HEK293 (cell line): ENCODE measurements around the gene PRUNE2.

Experiments used
- TCF7L2 ChIP-seq: IDR thresholded peaks from 2 replicates; pipeline ENCODE4 v1.6.1; 2011; ENCODE audit warnings: low read depth, mild to moderate bottlenecking, inconsistent platforms, low read length, moderate library complexity, borderline replicate concordance
- TRIM28 ChIP-seq: IDR thresholded peaks from 2 replicates; pipeline ENCODE4 v1.6.1; 2011; ENCODE audit warnings: low read length, control low read depth, borderline replicate concordance
- ZBTB7A ChIP-seq: fragments of 450-650 bp; formaldehyde crosslinking; IDR thresholded peaks from 2 replicates; pipeline ENCODE4 v1.5.1; 2016; ENCODE audit warnings: low read depth, missing biosample characterization, missing genetic modification characterization
- ZFP37 ChIP-seq: fragments of 450-650 bp; formaldehyde crosslinking; IDR thresholded peaks from 2 replicates; pipeline ENCODE4 v1.5.1; 2016; ENCODE audit warnings: missing biosample characterization, missing genetic modification characterization
- ZFP69B ChIP-seq: fragments of 450-650 bp; formaldehyde crosslinking; IDR thresholded peaks from 2 replicates; pipeline ENCODE4 v1.5.1; 2016; ENCODE audit warnings: missing biosample characterization, missing genetic modification characterization
- ZNF24 ChIP-seq: fragments of 450-650 bp; formaldehyde crosslinking; IDR thresholded peaks from 2 replicates; pipeline ENCODE4 v1.5.1; 2016; ENCODE audit warnings: missing biosample characterization, missing genetic modification characterization
- ZNF501 ChIP-seq: fragments of 450-650 bp; formaldehyde crosslinking; IDR thresholded peaks from 2 replicates; pipeline ENCODE4 v1.5.1; 2016; ENCODE audit warnings: missing biosample characterization, missing genetic modification characterization
- ZNF660 ChIP-seq: fragments of 450-650 bp; IDR thresholded peaks from 2 replicates; pipeline ENCODE4 v1.5.1; 2018; ENCODE audit warnings: missing biosample characterization, mild to moderate bottlenecking, missing genetic modification characterization
- ZSCAN16 ChIP-seq: fragments of 450-650 bp; formaldehyde crosslinking; IDR thresholded peaks from 2 replicates; pipeline ENCODE4 v1.5.1; 2016; ENCODE audit warnings: missing biosample characterization, missing genetic modification characterization
- TF ChIP-seq, protein P1 (sequence below): fragments of 450-650 bp; formaldehyde crosslinking; IDR thresholded peaks from 2 replicates; pipeline ENCODE4 v1.5.1; 2016; ENCODE audit warnings: missing biosample characterization, missing genetic modification characterization
- TF ChIP-seq, protein P2 (sequence below): fragments of 450-650 bp; formaldehyde crosslinking; IDR thresholded peaks from 2 replicates; pipeline ENCODE4 v1.5.1; 2016; ENCODE audit warnings: missing biosample characterization, missing genetic modification characterization

DNA sequence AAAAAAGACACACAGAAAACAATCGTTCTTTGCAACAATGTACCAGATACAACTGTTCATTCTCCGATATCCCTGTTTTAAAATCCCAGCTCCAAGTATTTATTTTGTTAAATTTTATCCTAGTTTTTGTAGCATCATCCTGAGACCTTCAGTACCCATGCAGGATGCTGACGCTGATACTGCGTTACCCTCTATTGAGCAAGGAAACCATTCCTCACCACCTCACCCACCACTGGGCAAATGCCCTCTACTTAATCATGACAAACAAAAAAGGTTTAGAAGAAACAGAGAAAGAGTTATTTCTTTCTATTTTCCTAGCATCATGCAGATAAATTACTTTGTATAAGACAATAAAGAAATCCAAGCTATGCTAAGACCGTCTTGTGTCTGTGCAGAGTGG, 277.8 kb downstream of the PRUNE2 start:
- TF ChIP-seq ZNF501 (tag by site-specific recombination) = no peak
- no peak for TF ChIP-seq ZFP37 (tag by site-specific recombination)
- no peak for TF ChIP-seq ZBTB7A (tag by site-specific recombination)
- no peak for TF ChIP-seq ZNF24 (tag by site-specific recombination)
- no peak for TF ChIP-seq ZNF660
- TF ChIP-seq, protein P1, sequence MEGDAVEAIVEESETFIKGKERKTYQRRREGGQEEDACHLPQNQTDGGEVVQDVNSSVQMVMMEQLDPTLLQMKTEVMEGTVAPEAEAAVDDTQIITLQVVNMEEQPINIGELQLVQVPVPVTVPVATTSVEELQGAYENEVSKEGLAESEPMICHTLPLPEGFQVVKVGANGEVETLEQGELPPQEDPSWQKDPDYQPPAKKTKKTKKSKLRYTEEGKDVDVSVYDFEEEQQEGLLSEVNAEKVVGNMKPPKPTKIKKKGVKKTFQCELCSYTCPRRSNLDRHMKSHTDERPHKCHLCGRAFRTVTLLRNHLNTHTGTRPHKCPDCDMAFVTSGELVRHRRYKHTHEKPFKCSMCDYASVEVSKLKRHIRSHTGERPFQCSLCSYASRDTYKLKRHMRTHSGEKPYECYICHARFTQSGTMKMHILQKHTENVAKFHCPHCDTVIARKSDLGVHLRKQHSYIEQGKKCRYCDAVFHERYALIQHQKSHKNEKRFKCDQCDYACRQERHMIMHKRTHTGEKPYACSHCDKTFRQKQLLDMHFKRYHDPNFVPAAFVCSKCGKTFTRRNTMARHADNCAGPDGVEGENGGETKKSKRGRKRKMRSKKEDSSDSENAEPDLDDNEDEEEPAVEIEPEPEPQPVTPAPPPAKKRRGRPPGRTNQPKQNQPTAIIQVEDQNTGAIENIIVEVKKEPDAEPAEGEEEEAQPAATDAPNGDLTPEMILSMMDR = no peak
- TF ChIP-seq, protein P2, sequence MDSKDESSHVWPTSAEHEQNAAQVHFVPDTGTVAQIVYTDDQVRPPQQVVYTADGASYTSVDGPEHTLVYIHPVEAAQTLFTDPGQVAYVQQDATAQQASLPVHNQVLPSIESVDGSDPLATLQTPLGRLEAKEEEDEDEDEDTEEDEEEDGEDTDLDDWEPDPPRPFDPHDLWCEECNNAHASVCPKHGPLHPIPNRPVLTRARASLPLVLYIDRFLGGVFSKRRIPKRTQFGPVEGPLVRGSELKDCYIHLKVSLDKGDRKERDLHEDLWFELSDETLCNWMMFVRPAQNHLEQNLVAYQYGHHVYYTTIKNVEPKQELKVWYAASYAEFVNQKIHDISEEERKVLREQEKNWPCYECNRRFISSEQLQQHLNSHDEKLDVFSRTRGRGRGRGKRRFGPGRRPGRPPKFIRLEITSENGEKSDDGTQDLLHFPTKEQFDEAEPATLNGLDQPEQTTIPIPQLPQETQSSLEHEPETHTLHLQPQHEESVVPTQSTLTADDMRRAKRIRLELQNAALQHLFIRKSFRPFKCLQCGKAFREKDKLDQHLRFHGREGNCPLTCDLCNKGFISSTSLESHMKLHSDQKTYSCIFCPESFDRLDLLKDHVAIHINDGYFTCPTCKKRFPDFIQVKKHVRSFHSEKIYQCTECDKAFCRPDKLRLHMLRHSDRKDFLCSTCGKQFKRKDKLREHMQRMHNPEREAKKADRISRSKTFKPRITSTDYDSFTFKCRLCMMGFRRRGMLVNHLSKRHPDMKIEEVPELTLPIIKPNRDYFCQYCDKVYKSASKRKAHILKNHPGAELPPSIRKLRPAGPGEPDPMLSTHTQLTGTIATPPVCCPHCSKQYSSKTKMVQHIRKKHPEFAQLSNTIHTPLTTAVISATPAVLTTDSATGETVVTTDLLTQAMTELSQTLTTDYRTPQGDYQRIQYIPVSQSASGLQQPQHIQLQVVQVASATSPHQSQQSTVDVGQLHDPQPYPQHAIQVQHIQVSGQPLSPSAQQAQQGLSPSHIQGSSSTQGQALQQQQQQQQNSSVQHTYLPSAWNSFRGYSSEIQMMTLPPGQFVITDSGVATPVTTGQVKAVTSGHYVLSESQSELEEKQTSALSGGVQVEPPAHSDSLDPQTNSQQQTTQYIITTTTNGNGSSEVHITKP (tag by site-specific recombination) = no peak
- TF ChIP-seq ZFP69B (tag by site-specific recombination) = no peak
- no peak for TF ChIP-seq ZSCAN16 (tag by site-specific recombination)
- TF ChIP-seq TCF7L2 = no peak
- TF ChIP-seq TRIM28 = no peak
